ENCODE results near the gene COQ10A.
A peak's percentile ranks its signal among the peaks of the same experiment; 100 is the strongest.

Gene COQ10A

DNA sequence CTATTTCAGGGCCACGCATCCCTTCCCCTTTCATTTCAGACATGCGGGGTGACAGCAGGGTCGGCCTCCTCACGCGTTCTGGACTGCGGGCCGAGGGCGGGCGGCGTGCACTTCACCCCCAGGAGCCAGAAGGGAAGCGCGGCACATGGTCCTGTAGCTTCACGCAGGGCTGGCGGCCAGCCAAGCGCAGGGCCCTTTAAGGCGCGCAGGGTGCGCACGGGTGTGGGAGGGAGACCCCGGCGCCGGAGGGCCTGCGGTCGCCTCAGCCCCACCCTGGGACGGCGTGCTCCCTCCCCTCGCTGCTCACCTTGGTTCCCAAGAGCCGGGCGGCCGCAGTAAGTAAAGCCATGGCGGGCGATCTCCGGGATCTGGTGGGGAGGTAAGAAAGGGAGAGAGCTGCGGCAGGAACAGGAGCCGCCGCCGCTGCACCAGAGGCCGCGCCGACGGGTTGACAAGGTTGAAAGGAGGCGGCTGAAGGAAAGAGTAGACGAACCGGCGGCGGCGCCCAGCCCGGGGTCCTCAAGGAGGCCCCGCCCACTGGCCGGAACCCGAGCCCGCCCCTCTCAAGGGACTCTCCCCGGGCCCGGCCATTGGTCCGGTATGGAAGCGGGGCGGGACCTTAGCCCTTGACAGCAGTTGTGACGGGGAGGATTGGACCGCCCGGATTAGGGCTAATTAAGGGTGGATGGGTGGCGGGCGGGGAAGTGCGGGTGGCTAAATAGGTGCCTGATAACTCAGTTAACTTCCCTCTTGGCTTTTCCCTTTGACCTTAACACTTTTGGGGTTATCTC lies 33.3 kb downstream of the COQ10A start, which contains the start of gene CS:
Gene CS (minus strand): TSS at position 478 of the 791 bp plus-strand sequence. CDS start 129 bp downstream, at position 349.
- no peak for TF ChIP-seq TAF1 (IDR thresholded peaks at IDR 0.05; ENCODE audit: borderline replicate concordance, insufficient read depth, low read length)
- peak; percentile 52 for TF ChIP-seq FOXP2 (optimal IDR thresholded peaks at IDR 0.05; ENCODE audit: borderline replicate concordance, extremely low read depth, extremely low read length, insufficient read depth)
- peak; percentile 74 for TF ChIP-seq POLR2AphosphoS5 (IDR thresholded peaks at IDR 0.05; ENCODE audit: low read depth, low read length)
- TF ChIP-seq, protein P1, sequence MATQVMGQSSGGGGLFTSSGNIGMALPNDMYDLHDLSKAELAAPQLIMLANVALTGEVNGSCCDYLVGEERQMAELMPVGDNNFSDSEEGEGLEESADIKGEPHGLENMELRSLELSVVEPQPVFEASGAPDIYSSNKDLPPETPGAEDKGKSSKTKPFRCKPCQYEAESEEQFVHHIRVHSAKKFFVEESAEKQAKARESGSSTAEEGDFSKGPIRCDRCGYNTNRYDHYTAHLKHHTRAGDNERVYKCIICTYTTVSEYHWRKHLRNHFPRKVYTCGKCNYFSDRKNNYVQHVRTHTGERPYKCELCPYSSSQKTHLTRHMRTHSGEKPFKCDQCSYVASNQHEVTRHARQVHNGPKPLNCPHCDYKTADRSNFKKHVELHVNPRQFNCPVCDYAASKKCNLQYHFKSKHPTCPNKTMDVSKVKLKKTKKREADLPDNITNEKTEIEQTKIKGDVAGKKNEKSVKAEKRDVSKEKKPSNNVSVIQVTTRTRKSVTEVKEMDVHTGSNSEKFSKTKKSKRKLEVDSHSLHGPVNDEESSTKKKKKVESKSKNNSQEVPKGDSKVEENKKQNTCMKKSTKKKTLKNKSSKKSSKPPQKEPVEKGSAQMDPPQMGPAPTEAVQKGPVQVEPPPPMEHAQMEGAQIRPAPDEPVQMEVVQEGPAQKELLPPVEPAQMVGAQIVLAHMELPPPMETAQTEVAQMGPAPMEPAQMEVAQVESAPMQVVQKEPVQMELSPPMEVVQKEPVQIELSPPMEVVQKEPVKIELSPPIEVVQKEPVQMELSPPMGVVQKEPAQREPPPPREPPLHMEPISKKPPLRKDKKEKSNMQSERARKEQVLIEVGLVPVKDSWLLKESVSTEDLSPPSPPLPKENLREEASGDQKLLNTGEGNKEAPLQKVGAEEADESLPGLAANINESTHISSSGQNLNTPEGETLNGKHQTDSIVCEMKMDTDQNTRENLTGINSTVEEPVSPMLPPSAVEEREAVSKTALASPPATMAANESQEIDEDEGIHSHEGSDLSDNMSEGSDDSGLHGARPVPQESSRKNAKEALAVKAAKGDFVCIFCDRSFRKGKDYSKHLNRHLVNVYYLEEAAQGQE (IDR thresholded peaks at IDR 0.05; ENCODE audit: insufficient read depth in 1 of 2, low read depth in 2 of 2, low read length in 2 of 2): 0 out of 4 replicates have a peak, but pooled peaks have one; percentile 23 to 30

- TF ChIP-seq POLR2AphosphoS5 (IDR thresholded peaks at IDR 0.05; ENCODE audit: low read depth, low read length) (no peak; the same call in none of the 2 replicates), SIN3A (IDR thresholded peaks at IDR 0.05; ENCODE audit: borderline replicate concordance, insufficient read depth, low read length) (no peak), FOXP2 (optimal IDR thresholded peaks at IDR 0.05; ENCODE audit: borderline replicate concordance, extremely low read depth, extremely low read length, insufficient read depth) (no peak), TAF1 (IDR thresholded peaks at IDR 0.05; ENCODE audit: borderline replicate concordance, insufficient read depth, low read length) (no peak)
- TF ChIP-seq, protein P1 (IDR thresholded peaks at IDR 0.05; ENCODE audit: insufficient read depth in 1 of 2, low read depth in 2 of 2, low read length in 2 of 2): no peak
Observed at GRCh38 chr12:56300644-56301464, 34.1 kb downstream of the COQ10A start.

- TF ChIP-seq SIN3A (IDR thresholded peaks at IDR 0.05; ENCODE audit: borderline replicate concordance, insufficient read depth, low read length) (no peak), TAF1 (IDR thresholded peaks at IDR 0.05; ENCODE audit: borderline replicate concordance, insufficient read depth, low read length) (no peak), POLR2AphosphoS5 (IDR thresholded peaks at IDR 0.05; ENCODE audit: low read depth, low read length) (no peak), FOXP2 (optimal IDR thresholded peaks at IDR 0.05; ENCODE audit: borderline replicate concordance, extremely low read depth, extremely low read length, insufficient read depth) (no peak)
- TF ChIP-seq, protein P1 (IDR thresholded peaks at IDR 0.05; ENCODE audit: insufficient read depth in 1 of 2, low read depth in 2 of 2, low read length in 2 of 2): no peak
Observed at GRCh38 chr12:56304276-56304675, 37.5 kb downstream of the COQ10A start.

- TF ChIP-seq SIN3A (IDR thresholded peaks at IDR 0.05; ENCODE audit: borderline replicate concordance, insufficient read depth, low read length) (no peak), FOXP2 (optimal IDR thresholded peaks at IDR 0.05; ENCODE audit: borderline replicate concordance, extremely low read depth, extremely low read length, insufficient read depth) (no peak), POLR2AphosphoS5 (IDR thresholded peaks at IDR 0.05; ENCODE audit: low read depth, low read length) (no peak), TAF1 (IDR thresholded peaks at IDR 0.05; ENCODE audit: borderline replicate concordance, insufficient read depth, low read length) (no peak)
- TF ChIP-seq, protein P1 (IDR thresholded peaks at IDR 0.05; ENCODE audit: insufficient read depth in 1 of 2, low read depth in 2 of 2, low read length in 2 of 2): no peak
Observed at GRCh38 chr12:56304872-56305590, 38.3 kb downstream of the COQ10A start.

Measured in PFSK-1 (cell line).